AG04449 (cell line): ENCODE data around the gene OTUB2.

Experiments used
- CTCF ChIA-PET: fragments of 350-600 bp; formaldehyde crosslinking; extraction: SDS; loops from one replicate; lab custom pipeline; 2021; ENCODE audit warnings: antibody characterized with exemption; lab: Yijun Ruan, JAX
- POLR2A ChIA-PET: fragments of 400-600, 350-600 bp; formaldehyde crosslinking; extraction: SDS; loops from one replicate; lab custom pipeline; 2020; ENCODE audit warnings: antibody characterized with exemption, inconsistent platforms; lab: Yijun Ruan, JAX
- DNase-seq: peaks from one replicate; pipeline ENCODE4 v3.0.0-alpha.2; 2010; ENCODE audit warnings: low read depth, low spot score
- H3K4me3 ChIP-seq: 2 replicates; pipeline ENCODE4 v1.5.1; 2011; ENCODE audit warnings: low read depth, mild to moderate bottlenecking, control low read depth, low read length
- CTCF ChIP-seq: IDR thresholded peaks from one replicate; pipeline ENCODE4 v1.5.1; 2011; ENCODE audit warnings: mild to moderate bottlenecking, moderate library complexity, low read length, control low read depth, inconsistent platforms; ENCODE audit not compliant: insufficient read depth; ENCODE audit errors: missing control alignments

OTUB2 gene

GRCh38 chr14:94026173-94026888, at the start of gene OTUB2:
Gene OTUB2, plus strand, starts transcription at chr14:94026340. Its CDS starts 198 bp downstream, at chr14:94026538.
- ChIA-PET POLR2A (interaction anchor here (0.6 kb wide), 2 partner anchors 86 to 1063 kb away, joined by 3 read pairs; no protein-coding TSS in a partner anchor), CTCF (interaction anchor here (1.0 to 13.1 kb wide), 8 partner anchors 9 to 110 kb away, joined by 3 to 135 read pairs (median 4); no protein-coding TSS in a partner anchor)
- peak; percentile 91 for DNase-seq
- peak within 1 kb of the TSS; percentile 71 for H3K4me3 ChIP-seq
- no peak for TF ChIP-seq CTCF

GRCh38 chr14:93976477-93977057, 49.6 kb upstream of the OTUB2 start, which contains the start of gene ASB2:
Gene ASB2, minus strand, starts transcription at chr14:93976570. Its CDS starts 12,031 bp downstream, at chr14:93964539.
- no peak for TF ChIP-seq CTCF
- CTCF ChIA-PET = interaction anchor here (1.1 to 3.5 kb wide), 3 partner anchors 8 to 60 kb away, joined by 3 to 18 read pairs (median 4); no protein-coding TSS in a partner anchor
- H3K4me3 ChIP-seq = no peak within 1 kb of the TSS

GRCh38 chr14:93977171-93977570, 49.0 kb upstream of the OTUB2 start:
- no peak for DNase-seq
- CTCF ChIA-PET = interaction anchor here (1.1 to 3.5 kb wide), 2 partner anchors 38 to 59 kb away, joined by 3 to 18 read pairs; no protein-coding TSS in a partner anchor
- POLR2A ChIA-PET = no interaction called here
- TF ChIP-seq CTCF = no peak
- H3K4me3 ChIP-seq = no peak overlapping the region

More at GRCh38 chr14:93976477-93977057, 49.6 kb upstream of the OTUB2 start, which contains the start of gene ASB2:
- POLR2A ChIA-PET = interaction anchor here (0.9 kb wide), 1 partner anchor 11 kb away, joined by 4 read pairs; no protein-coding TSS in a partner anchor
- no peak for DNase-seq

GRCh38 chr14:93977790-93978581, 48.2 kb upstream of the OTUB2 start:
- H3K4me3 ChIP-seq = no peak overlapping the region
- TF ChIP-seq CTCF = no peak
- CTCF ChIA-PET = interaction anchor here (0.9 to 3.5 kb wide), 4 partner anchors 7 to 59 kb away, joined by 4 to 18 read pairs (median 6); no protein-coding TSS in a partner anchor
- POLR2A ChIA-PET = no interaction called here
- DNase-seq = no peak

- POLR2A ChIA-PET = no interaction called here
- DNase-seq = no peak
- no peak overlapping the region for H3K4me3 ChIP-seq
- CTCF ChIA-PET = interaction anchor here (0.9 to 3.5 kb wide), 4 partner anchors 8 to 58 kb away, joined by 4 to 18 read pairs (median 6); no protein-coding TSS in a partner anchor
- no peak for TF ChIP-seq CTCF
These were observed 47.4 kb upstream of the OTUB2 start for GRCh38 chr14:93978735-93979134.
